GM21423 (cell line): ENCODE measurements around the gene TUBA4A.

Experiments used
- ATAC-seq: cut with Tn5 transposase; IDR thresholded peaks from one replicate; pipeline ENCODE4 v1.9.1; 2021; ENCODE audit warnings: mild to moderate bottlenecking, moderate library complexity; ENCODE audit not compliant: unreplicated experiment

The TUBA4A gene

DNA sequence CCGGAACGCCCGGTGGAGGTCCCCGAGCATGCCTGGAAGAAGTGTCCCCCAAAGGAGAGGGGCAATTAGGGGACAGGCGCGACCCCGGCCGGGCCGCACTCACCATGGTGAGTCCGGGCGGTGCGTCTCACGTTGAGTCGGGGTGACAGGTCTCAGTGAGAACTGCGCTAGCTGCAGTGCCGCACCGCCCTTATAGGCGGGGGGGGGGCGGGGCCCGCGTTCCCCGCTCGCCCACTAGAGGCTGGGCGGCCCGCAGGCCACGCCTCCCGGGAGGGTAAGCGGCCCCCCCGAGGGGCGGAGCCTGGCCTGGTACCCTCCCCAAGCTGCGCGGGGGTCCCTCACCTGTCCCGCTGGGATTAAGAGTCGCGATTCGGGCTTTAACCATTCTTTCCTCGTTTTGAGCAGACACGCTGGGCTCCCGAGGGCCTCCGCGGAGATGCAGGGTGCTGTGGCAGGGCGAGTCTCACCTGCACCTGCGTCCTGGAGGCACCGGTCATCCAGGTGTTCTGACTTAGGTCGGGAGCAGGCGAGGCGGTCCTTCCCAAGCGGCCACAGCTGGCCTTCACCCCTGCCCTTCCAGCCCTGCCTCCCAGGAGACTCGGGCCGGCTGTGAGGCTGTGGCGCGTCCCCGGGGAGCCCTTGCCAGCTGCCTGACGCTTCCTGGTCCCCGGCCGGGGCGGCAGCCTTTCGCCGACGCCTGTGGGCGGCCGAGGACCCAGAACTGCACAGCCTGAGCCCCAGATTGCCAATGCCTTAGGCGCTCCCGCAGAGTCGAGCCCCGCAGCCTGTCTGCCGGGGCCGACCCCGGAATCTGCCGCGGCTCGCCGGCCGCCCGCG lies at the start of gene TUBA4A:
TUBA4A (minus strand) TSS at position 166 of the 837 bp plus-strand sequence; CDS start at position 106, 60 bp downstream.
- ATAC-seq = peak; percentile 47

DNA sequence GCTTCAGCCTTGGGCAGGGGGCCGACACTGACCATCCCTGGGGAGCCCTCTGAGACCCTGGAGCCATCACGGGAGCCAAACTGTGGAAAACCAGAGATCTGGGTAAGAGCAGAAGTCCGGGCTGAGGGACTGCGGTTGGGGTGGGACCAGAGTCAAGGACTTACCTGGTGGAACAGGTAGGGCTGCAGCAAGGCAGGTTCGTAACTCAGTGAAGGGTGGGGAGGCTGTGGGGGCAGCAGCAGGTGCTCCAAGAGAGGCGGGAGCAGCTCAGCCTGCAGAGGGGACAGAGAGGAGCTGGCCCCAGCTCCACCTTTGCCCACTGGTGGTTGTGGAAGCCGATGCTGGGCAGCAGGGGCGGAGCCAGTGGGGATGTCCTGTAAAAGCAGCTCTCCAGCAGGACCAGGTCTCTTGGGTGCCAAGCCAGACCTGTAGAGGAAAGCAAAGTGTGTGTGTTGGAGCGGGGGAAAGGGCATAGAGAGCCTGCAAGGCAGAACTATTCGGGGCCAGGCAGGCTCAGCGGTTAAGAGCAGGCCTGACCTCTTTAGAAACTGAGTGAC lies 48.8 kb upstream of the TUBA4A start:
- ATAC-seq = no peak

- ATAC-seq = no peak
Observed at GRCh38 chr2:219300022-219300421, 46.3 kb upstream of the TUBA4A start.

- ATAC-seq = no peak
Observed at GRCh38 chr2:219299372-219299760, 45.6 kb upstream of the TUBA4A start.

- peak; percentile 36 for ATAC-seq
Observed at GRCh38 chr2:219298759-219299371, 45.1 kb upstream of the TUBA4A start.

DNA sequence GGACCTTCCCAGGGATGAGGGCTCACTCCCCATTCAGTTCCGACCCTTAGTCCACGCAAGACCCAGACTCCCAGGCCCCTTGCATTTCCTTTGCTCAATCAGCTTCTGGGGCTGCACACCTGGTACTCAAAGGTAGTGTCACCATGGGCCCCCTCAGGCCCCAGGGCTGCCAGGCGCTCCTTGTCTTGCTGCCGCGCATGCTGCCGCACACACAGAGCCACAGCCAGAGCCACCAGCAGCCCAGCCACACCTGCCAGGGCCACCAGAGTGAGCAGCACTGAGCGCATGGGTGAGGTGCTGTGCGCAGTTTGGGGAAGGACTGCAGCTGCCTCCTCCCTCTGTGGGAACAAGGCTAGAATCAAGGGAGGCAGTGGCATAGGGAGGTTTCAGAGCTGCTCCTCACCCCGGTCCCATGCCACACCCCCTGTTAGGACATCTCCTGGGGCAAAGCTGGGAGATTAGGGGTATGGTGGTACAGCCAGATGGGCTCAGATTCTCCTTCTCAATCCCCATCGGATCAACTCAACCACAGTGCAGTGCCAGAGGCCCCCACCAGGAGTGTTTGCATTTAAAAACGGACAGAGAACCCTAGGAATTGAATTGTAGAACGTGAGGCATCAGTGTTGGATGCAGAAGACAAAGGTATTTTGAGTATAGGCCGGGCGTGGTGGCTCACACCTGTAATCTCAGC lies 44.2 kb upstream of the TUBA4A start:
- ATAC-seq = no peak

GRCh38 chr2:219296631-219297391 lies 43.1 kb upstream of the TUBA4A start:
- no peak for ATAC-seq

GRCh38 chr2:219296142-219296541 lies 42.4 kb upstream of the TUBA4A start:
- no peak for ATAC-seq

DNA sequence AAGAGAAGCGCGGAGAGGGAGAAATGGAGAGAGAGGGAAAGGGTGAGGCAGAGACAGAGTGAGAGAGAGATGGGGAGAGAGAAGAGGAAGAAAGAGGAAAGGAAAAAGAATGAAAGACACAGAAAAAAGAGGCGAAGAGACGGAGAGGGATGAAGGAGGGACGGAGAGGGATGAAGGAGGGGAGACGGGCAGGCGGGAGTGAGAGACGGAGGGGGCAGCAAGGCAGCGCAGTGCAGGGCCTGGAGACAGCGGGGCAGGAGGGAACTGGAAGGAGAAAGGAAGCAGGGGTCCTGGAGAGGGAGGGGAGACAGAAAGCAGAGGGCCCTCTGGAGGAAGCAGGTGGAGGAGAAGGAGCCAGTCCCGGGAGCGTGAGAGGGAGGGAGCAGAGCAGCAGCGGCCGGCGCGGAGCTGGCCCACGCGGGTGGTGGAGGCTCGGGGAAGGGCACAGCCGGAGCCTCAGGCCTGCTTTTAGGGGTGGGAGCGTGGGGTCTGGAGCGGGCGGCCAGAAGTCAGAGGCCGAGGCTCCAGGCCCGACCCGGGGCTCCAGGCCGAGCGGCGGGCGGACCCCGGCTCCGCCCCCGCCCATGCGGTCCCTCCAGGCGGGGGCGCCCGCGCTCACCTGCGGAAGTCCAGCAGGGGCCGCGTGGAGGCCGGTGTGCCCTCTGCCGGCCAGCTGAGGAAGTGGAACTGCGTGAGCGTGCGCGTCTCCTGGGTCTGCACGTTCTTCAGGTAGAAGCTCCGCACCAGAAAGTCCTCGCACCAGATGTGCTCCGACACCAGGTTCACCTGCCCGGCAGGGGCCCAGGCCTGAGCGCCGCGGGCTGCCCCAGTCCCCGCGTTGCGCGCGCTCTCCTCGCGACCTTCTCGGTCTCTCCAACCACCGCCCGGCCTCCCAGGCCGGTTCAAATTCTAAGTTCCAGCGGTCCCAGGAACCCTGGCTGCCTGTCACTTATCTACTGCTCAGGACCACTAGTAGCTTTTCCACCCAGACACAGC lies 40.9 kb upstream of the TUBA4A start:
- ATAC-seq = peak; percentile 94

DNA sequence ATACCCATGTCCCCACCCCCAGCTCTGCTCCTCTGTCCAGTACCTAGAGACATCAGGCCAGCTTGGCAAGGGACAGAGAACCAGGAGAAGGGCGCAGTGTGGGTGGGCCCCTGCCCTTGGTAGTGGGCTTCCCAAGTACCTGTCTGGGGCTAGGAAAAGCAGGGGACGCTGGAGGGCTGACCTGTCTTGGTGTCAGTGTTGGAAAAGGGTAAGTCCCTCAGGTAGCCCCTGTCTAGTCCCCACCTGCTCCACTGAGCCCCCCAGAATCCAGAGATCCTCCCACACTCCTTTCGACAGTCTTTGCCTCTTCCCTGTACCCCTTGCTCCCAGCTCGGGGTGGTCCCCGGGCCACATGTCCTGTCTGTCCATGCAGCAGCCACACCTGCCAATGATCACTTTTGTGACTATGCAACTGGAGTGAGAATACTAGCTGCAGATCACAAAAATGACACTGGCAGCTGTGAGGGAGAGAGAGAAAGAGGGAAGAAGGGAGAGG lies 40.1 kb upstream of the TUBA4A start:
- no peak for ATAC-seq

GRCh38 chr2:219292616-219293015 lies 38.9 kb upstream of the TUBA4A start:
- no peak for ATAC-seq

GRCh38 chr2:219291910-219292490 lies 38.3 kb upstream of the TUBA4A start:
- ATAC-seq = no peak

GRCh38 chr2:219291394-219291793 lies 37.7 kb upstream of the TUBA4A start:
- ATAC-seq = no peak

- no peak for ATAC-seq
Observed at GRCh38 chr2:219290381-219291171, 36.9 kb upstream of the TUBA4A start.

DNA sequence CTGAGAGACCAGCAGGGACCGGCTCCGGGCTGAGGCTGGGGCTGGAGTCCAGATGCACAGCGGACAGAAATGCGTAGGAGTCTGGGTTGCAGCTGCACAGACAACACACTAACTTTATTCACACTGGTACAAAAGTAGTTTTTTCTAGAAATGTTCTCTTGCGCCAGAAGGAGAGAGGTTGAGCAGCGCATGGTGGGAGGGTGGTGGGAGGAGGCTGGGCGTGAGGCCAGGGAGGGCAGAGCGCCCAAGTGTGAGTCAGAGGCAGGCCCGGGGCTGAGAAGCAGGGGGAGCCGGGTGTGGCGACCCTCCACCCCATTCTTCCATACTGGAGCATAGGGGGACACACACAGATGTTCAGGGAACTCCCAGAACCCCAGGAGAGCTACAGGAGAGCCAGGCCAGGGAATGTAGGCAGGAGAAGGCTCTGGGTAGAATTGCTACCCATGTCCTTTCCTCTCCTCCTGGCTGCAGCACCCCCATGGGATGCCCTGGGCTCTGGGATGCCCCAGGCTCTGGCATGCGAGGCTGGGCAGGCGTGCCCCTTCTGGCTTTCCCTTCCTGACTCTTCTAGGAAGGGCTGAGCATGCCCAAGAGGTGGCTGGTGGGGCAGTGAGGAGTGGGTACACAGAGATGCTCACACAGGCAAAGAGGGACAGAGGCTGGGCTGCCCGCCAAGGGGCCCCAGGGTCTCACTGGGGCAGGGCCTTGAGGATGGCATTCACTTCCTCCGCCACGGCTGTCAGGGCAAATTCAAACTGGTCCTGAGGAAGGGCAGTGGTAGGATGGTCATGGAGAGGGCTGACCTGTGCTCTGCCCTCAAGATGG lies 36.0 kb upstream of the TUBA4A start:
- no peak for ATAC-seq

- ATAC-seq = no peak
Observed at GRCh38 chr2:219289195-219289536, 35.4 kb upstream of the TUBA4A start.

DNA sequence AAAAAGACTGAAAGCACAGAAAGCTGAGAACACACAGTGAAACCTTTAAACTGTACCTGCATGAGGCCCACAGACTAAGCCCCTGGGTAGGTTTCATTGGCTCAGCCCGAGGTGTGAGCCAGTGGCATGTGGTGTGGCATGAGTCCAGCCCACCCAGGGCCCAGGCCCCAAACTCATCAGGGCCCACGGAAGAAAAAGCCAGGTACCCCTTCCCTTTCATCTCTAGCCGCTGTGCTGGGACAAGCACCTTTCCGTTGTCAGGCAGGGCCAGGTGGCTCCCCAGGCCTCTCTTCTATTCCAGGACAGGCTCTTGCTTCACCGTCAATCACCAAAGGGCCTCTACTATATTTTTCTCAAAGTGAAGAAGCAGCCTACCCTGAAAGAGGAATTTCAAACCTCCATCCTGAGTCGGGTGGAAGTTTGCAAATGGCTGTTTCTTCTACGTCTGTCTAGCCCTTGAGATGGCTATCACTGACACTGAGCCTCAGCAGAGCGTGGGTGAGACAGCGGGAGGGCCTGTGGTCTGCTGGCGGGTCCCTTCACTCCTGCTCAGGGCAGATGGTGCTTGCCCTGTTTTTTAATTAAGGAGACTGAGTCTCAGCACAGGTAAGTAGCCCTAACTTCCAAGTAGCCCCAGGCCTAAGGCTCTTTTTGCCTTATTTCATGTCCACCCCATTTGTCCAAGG lies 34.0 kb upstream of the TUBA4A start:
- no peak for ATAC-seq
